HG02759 (cell line): Measurements from ENCODE around the gene DDX28.

Experiments
- ATAC-seq: cut with Tn5 transposase; IDR thresholded peaks from one replicate; pipeline ENCODE4 v1.9.1; 2021; ENCODE audit warnings: mild to moderate bottlenecking, moderate library complexity; ENCODE audit not compliant: unreplicated experiment

DDX28 gene

GRCh38 chr16:68022728-68023537 lies at the start of gene DDX28, which contains the start of gene DUS2:
Gene DDX28, minus strand, starts transcription at chr16:68023232. Its CDS starts 30 bp downstream, at chr16:68023202.
Gene DUS2, plus strand, starts transcription at chr16:68023284. Its CDS starts 14,740 bp downstream, at chr16:68038024.
- ATAC-seq, result peak; percentile 89

GRCh38 chr16:68072038-68072695 lies 49.1 kb upstream of the DDX28 start:
- ATAC-seq, result no peak

GRCh38 chr16:68071518-68071901 lies 48.5 kb upstream of the DDX28 start:
- no peak for ATAC-seq

- peak; percentile 34 for ATAC-seq
Observed at GRCh38 chr16:68070806-68071517, 47.9 kb upstream of the DDX28 start.

- ATAC-seq, result no peak
Observed at GRCh38 chr16:68070249-68070730, 47.3 kb upstream of the DDX28 start.

GRCh38 chr16:68069511-68070248 lies 46.6 kb upstream of the DDX28 start:
- ATAC-seq, result no peak

GRCh38 chr16:68068926-68069325 lies 45.9 kb upstream of the DDX28 start:
- no peak for ATAC-seq

- no peak for ATAC-seq
Observed at GRCh38 chr16:68066763-68067162, 43.7 kb upstream of the DDX28 start.

- no peak for ATAC-seq
Observed at GRCh38 chr16:68065716-68066305, 42.8 kb upstream of the DDX28 start.

GRCh38 chr16:68064791-68065365 lies 41.8 kb upstream of the DDX28 start:
- no peak for ATAC-seq

GRCh38 chr16:68062910-68063393 lies 39.9 kb upstream of the DDX28 start:
- no peak for ATAC-seq

GRCh38 chr16:68061396-68061795 lies 38.4 kb upstream of the DDX28 start:
- no peak for ATAC-seq

GRCh38 chr16:68059804-68060203 lies 36.8 kb upstream of the DDX28 start:
- ATAC-seq, result no peak

- ATAC-seq, result no peak
Observed at GRCh38 chr16:68055395-68055794, 32.4 kb upstream of the DDX28 start.

GRCh38 chr16:68049449-68049848 lies 26.4 kb upstream of the DDX28 start:
- ATAC-seq, result no peak

GRCh38 chr16:68047987-68048386 lies 25.0 kb upstream of the DDX28 start:
- no peak for ATAC-seq

GRCh38 chr16:68046106-68046505 lies 23.1 kb upstream of the DDX28 start:
- ATAC-seq, result no peak

- no peak for ATAC-seq
Observed at GRCh38 chr16:68041783-68042182, 18.8 kb upstream of the DDX28 start.

GRCh38 chr16:68040506-68041288 lies 17.7 kb upstream of the DDX28 start:
- peak; percentile 72 for ATAC-seq
